Right atrium auricular region (tissue), 2 donors: ENCODE measurements around the gene TENM4. TPM values are rescaled to one million over a fixed set of nuclear protein-coding genes. Genes with fewer than 3 reads are reported as not detected.

ENCODE experiments used
- DNase-seq: peaks from one replicate; pipeline ENCODE4 v3.0.0-alpha.2; 2019; ENCODE audit warnings: low spot score
- H3K27ac ChIP-seq, 2 donors: fragments of 200-600 bp; sonication (generic); 1 replicate in 1 of 2; 2 replicates in 1 of 2; pipeline ENCODE4 v1.5.1; 2016 to 2019
- H3K27me3 ChIP-seq, 2 donors: fragments of 200-600 bp; sonication (generic); one replicate each; pipeline versions ENCODE4 v1.5.1 to v1.6.0; 2017 to 2019
- H3K36me3 ChIP-seq: fragments of 200-600 bp; sonication (generic); one replicate; pipeline ENCODE4 v1.5.1; 2016
- H3K4me1 ChIP-seq, 2 donors: fragments of 200-600 bp; sonication (generic); one replicate each; pipeline versions ENCODE4 v1.5.1 to v1.6.0; 2017 to 2019
- H3K4me3 ChIP-seq, 2 donors: fragments of 200-600 bp; sonication (generic); 1 replicate in 1 of 2; 2 replicates in 1 of 2; pipeline ENCODE4 v1.5.1; 2017 to 2019; ENCODE audit warnings: mild to moderate bottlenecking in 1 of 2, moderate library complexity in 1 of 2
- H3K9me3 ChIP-seq, 2 donors: fragments of 200-600 bp; sonication (generic); one replicate each; pipeline ENCODE4 v1.5.1; 2019
- CTCF ChIP-seq, 2 donors: fragments of 200-600 bp; sonication (generic); IDR thresholded peaks; one replicate each; pipeline ENCODE4 v1.5.1; 2019; ENCODE audit warnings: antibody characterized with exemption in 2 of 2
- total RNA-seq, 2 donors: library from RNA; depleted of rRNA; stranded (reverse); fragments of >200 nt; gene quantifications; one replicate each; pipeline ENCODE4 v1.1.0, GENCODE V29; 2016

Gene TENM4
- total RNA-seq, 2 donors from 2014 or later: 0.30 to 0.98 TPM

- H3K36me3 ChIP-seq: no peaks in the 10 kb centered on the region
- H3K27me3 ChIP-seq: no peaks in the 10 kb centered on the region
- no peak for TF ChIP-seq CTCF (IDR thresholded peaks at IDR 0.05)
- no peaks in the 10 kb centered on the region for H3K4me1 ChIP-seq
- no peaks in the 10 kb centered on the region for H3K9me3 ChIP-seq
- H3K4me3 ChIP-seq: no peak overlapping the region
- DNase-seq: no peak
- H3K27ac ChIP-seq: no peak overlapping the region
These were observed 395.6 kb downstream of the TENM4 start for GRCh38 chr11:79045018-79045799.

GRCh38 chr11:79044201-79044600 lies 396.6 kb downstream of the TENM4 start:
- TF ChIP-seq CTCF (IDR thresholded peaks at IDR 0.05): no peak
- H3K4me3 ChIP-seq: no peak overlapping the region
- H3K27ac ChIP-seq: no peak overlapping the region
- no peaks in the 10 kb centered on the region for H3K4me1 ChIP-seq
- no peaks in the 10 kb centered on the region for H3K36me3 ChIP-seq
- H3K27me3 ChIP-seq: no peaks in the 10 kb centered on the region
- no peak for DNase-seq
- no peaks in the 10 kb centered on the region for H3K9me3 ChIP-seq

- Histone ChIP-seq H3K27ac (no peak overlapping the region), H3K9me3 (no peaks in the 10 kb centered on the region), H3K4me3 (no peak overlapping the region), H3K36me3 (no peaks in the 10 kb centered on the region), H3K4me1 (no peaks in the 10 kb centered on the region), H3K27me3 (no peaks in the 10 kb centered on the region)
- no peak for TF ChIP-seq CTCF (IDR thresholded peaks at IDR 0.05)
- no peak for DNase-seq
These were observed 397.1 kb downstream of the TENM4 start for GRCh38 chr11:79043726-79044125.

GRCh38 chr11:79042824-79043223 lies 398.0 kb downstream of the TENM4 start:
- DNase-seq: no peak
- Histone ChIP-seq H3K27ac (no peak overlapping the region), H3K4me1 (no peaks in the 10 kb centered on the region), H3K36me3 (no peaks in the 10 kb centered on the region), H3K27me3 (no peaks in the 10 kb centered on the region), H3K4me3 (no peak overlapping the region), H3K9me3 (no peaks in the 10 kb centered on the region)
- TF ChIP-seq CTCF (IDR thresholded peaks at IDR 0.05): no peak

GRCh38 chr11:79040348-79040747 lies 400.5 kb downstream of the TENM4 start:
- no peak overlapping the region for H3K27ac ChIP-seq
- H3K4me3 ChIP-seq: no peak overlapping the region
- no peak for DNase-seq
- no peaks in the 10 kb centered on the region for H3K9me3 ChIP-seq
- no peaks in the 10 kb centered on the region for H3K36me3 ChIP-seq
- no peaks in the 10 kb centered on the region for H3K27me3 ChIP-seq
- no peaks in the 10 kb centered on the region for H3K4me1 ChIP-seq
- no peak for TF ChIP-seq CTCF (IDR thresholded peaks at IDR 0.05)

- Histone ChIP-seq H3K9me3 (no peaks in the 10 kb centered on the region), H3K4me1 (no peaks in the 10 kb centered on the region), H3K27ac (no peak overlapping the region), H3K36me3 (no peaks in the 10 kb centered on the region), H3K4me3 (no peak overlapping the region), H3K27me3 (no peaks in the 10 kb centered on the region)
- no peak for DNase-seq
- no peak for TF ChIP-seq CTCF (IDR thresholded peaks at IDR 0.05)
These were observed 401.7 kb downstream of the TENM4 start for GRCh38 chr11:79039122-79039521.
